GM21360 (cell line): ENCODE measurements around the gene GNMT.
"Not testable (repeated sequence)": the region's sequence is repeated elsewhere in the genome, so short reads cannot be mapped to it uniquely, and the experiment has no call there.

Experiments
- ATAC-seq: cut with Tn5 transposase; IDR thresholded peaks from one replicate; pipeline ENCODE4 v1.9.1; 2021; ENCODE audit warnings: mild to moderate bottlenecking, moderate library complexity; ENCODE audit not compliant: unreplicated experiment

The GNMT gene

GRCh38 chr6:42971746-42972327, 11.3 kb downstream of the GNMT start:
- no peak for ATAC-seq

GRCh38 chr6:42973926-42974325, 13.4 kb downstream of the GNMT start:
- ATAC-seq, result no peak

DNA sequence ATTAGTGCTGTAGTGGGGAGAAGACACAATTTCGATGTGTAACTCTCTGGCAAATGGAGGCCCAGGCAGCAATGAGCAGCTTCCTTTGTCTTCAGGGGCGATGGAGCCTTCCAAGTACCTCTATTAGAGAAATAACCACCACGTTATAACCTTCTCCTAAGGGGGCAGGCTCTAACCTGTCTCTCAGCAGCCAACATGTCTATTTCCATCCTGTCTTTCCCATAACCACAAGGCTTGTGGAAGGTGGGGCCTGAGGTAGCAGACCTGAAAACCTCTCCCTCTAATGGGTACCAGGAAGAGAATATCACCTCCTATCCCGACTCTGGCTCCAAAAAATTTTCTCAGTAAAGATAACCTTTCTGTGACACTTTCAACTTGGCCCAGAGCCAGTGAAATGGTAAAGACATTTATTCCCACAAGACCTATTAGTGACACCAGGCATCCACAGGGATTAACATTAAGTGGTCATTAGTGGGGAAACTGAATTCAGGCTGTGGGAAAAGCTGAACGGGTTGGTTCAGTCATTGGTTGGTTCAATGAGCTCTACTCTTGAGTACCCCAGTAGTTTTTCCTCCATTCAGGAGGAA, 14.5 kb downstream of the GNMT start:
- no peak for ATAC-seq

- peak; percentile 38 for ATAC-seq
Measured at GRCh38 chr6:42978487-42978838, 17.9 kb downstream of the GNMT start.

GRCh38 chr6:42978839-42979522, 18.4 kb downstream of the GNMT start, which contains the start of gene PEX6:
PEX6 (minus strand) TSS chr6:42979181; CDS start chr6:42979150, 31 bp downstream.
- peak; percentile 73 for ATAC-seq

- no peak for ATAC-seq
Measured at GRCh38 chr6:42979523-42980177, 19.1 kb downstream of the GNMT start.

- no peak for ATAC-seq
Measured at GRCh38 chr6:42981836-42982235, 21.3 kb downstream of the GNMT start.

DNA sequence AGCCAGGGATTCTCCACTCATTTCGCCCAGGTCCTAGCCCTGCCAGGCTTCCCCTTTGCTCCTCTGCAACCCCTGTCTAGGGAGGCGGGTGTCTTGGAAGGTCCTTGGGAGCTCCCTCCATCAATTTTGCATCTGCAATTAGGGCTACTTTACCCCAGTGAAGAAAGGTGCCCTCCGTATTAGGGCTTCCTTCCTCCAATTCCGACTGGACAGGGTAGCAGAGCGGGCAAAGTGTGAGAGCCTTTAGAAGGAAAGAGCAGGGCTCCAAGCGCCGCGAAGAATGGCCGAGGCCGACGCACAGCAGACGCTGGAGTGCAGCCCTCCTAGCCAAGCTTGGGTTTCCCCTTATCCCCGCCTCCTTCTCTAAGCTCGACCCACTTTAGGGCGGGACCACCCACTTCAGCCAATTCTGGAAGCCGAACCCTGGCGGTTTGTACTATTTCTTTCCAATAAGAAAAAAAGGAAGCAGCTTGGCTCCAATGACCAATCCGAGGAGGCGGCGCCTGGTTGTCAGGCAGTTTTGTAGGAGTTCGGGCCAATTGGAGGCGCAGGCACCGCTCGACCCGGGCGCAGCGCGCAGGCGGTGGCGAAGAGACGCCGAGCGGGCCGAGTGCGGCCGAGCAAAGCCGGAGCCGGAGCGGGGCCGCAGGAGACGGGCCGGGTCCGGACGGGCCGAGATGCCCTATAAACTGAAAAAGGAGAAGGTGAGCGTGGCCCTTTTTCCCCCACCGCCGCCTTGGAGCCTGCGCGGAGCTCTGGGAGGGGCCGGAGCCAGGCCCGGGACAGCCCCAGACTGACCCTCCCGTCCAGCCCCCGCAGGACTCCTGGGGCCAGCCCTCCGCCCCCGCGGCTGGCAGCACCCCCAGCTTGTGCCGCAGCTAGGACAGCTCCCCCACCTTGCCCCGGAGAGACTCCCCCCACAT, 23.7 kb downstream of the GNMT start, which contains the start of gene PPP2R5D:
Gene PPP2R5D (plus strand): TSS at position 570 of the 923 bp plus-strand sequence. CDS start 108 bp downstream, at position 678.
- peak; percentile 92 for ATAC-seq

- ATAC-seq, result no peak
Measured at GRCh38 chr6:42984924-42985475, 24.4 kb downstream of the GNMT start.

- no peak for ATAC-seq
Measured at GRCh38 chr6:42987533-42988451, 27.2 kb downstream of the GNMT start.

GRCh38 chr6:42988486-42989020, 28.0 kb downstream of the GNMT start:
- no peak for ATAC-seq

DNA sequence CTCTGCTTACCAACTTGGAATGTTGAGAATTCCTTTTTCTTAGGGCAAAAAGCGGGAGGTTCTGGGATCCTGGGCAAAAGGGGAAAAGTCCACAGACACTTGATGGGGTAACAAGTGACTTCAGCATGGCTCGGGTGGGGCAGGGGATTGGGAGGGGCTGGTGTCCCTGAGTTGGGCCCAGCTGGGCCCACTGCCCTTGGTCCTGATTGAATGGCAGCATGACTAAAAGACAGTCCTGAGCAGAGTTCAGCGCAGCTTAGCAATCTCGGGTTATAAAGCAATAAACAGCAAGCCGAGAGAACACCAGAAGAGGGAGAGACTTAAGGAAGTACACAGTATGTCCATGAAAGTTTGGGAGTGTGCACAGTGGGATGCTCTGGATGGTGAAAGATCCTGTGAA, 29.4 kb downstream of the GNMT start:
- no peak for ATAC-seq

DNA sequence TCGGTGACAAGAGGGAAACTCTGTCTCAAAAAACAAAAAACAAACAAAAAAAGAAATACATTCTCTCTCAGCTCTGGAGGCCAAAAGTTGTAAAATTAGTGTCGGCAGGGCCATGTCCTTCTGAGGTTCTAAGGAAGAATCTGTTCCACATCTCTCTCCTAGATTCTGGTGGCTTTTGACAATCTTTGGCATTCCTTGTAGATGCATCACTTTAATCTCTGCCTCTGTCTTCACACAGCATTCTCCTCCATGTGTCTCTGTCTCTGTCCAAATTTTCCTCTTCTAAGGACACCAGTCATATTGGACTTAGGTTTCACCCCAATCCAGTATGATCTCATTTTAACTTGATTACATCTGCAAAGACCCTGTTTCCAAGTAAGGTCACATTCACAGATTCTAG, 32.9 kb downstream of the GNMT start:
- no peak for ATAC-seq

DNA sequence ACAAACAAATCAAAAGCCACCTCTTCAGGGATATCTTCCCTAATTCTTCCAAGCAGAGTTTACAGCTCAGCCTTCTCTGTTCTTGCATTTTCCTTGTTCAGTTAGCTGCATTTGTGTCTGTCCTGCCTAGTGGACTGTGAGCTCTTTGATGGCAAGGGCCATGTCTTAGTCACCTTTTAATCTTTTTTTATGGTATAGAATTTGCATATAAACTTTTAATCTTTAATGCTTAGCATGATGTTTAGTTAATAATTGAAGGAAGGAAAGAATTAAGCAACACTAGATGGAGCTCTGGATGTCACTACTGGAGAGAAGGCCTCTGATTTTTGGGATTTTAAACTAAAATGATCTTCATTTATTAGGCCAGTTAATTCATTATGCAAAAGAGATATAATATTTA, 36.0 kb downstream of the GNMT start:
- no peak for ATAC-seq

GRCh38 chr6:42998205-42998604, 37.7 kb downstream of the GNMT start:
- not testable (repeated sequence) for ATAC-seq

- no peak for ATAC-seq
Measured at GRCh38 chr6:43001843-43002242, 41.3 kb downstream of the GNMT start.

GRCh38 chr6:43005844-43006243, 45.3 kb downstream of the GNMT start:
- ATAC-seq, result no peak

- ATAC-seq, result no peak
Measured at GRCh38 chr6:43006251-43006650, 45.7 kb downstream of the GNMT start.

- no peak for ATAC-seq
Measured at GRCh38 chr6:43007126-43007525, 46.6 kb downstream of the GNMT start.
